ENCODE results near the gene BBOF1. TPM values are rescaled to one million over a fixed set of nuclear protein-coding genes. Genes with fewer than 3 reads are reported as not detected.
"Not testable (repeated sequence)": the region's sequence is repeated elsewhere in the genome, so short reads cannot be mapped to it uniquely, and the experiment has no call there.

Gene BBOF1
- total RNA-seq, 1 donor from 2014 or later = 5.7 TPM

DNA sequence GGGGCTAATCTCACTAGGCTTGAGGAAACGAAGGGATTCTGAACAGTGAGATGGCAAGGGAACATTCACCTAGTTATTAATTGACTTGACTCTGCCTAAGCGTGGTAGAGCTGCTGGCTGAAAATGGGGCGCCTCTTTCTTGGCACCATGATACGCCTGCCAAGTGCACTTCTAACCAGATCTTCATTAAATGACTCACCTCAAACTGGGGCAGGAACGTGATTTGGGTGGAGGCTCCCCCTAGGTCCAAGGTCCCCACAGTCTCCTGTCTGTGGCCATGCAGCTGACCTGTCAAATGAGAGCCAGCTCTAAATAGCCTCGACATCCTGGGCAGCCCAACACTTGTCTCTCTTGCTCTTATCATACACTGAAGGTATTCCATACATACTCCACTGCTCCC lies 43.0 kb upstream of the BBOF1 start:
- Histone ChIP-seq H3K79me2 (ENCODE audit: insufficient read depth, low read length) (no peaks in the 10 kb centered on the region), H3K4me1 (ENCODE audit: insufficient read depth, low read length) (peaks cover 3% of the 10 kb centered on the region), H3K4me2 (ENCODE audit: low read length) (no peak overlapping the region), H3K4me3 (ENCODE audit: insufficient read depth, low read depth, low read length) (no peak overlapping the region), H2AFZ (ENCODE audit: low read depth, low read length) (no peak overlapping the region), H3K27ac (ENCODE audit: low read depth, low read length) (no peak overlapping the region), H3K9me3 (ENCODE audit: insufficient read depth, low read depth, low read length) (no peaks in the 10 kb centered on the region), H4K20me1 (ENCODE audit: insufficient read depth, low read length) (no peaks in the 10 kb centered on the region), H3K27me3 (ENCODE audit: insufficient read depth, low read length) (no peaks in the 10 kb centered on the region), H3K36me3 (ENCODE audit: insufficient read depth, low read length) (peaks cover 3% of the 10 kb centered on the region), H3K9ac (ENCODE audit: low read length) (no peak overlapping the region)
- no peak for TF ChIP-seq EZH2 (IDR thresholded peaks at IDR 0.05; ENCODE audit: insufficient read depth, low read length)
- TF ChIP-seq, protein P1, sequence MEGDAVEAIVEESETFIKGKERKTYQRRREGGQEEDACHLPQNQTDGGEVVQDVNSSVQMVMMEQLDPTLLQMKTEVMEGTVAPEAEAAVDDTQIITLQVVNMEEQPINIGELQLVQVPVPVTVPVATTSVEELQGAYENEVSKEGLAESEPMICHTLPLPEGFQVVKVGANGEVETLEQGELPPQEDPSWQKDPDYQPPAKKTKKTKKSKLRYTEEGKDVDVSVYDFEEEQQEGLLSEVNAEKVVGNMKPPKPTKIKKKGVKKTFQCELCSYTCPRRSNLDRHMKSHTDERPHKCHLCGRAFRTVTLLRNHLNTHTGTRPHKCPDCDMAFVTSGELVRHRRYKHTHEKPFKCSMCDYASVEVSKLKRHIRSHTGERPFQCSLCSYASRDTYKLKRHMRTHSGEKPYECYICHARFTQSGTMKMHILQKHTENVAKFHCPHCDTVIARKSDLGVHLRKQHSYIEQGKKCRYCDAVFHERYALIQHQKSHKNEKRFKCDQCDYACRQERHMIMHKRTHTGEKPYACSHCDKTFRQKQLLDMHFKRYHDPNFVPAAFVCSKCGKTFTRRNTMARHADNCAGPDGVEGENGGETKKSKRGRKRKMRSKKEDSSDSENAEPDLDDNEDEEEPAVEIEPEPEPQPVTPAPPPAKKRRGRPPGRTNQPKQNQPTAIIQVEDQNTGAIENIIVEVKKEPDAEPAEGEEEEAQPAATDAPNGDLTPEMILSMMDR (IDR thresholded peaks at IDR 0.05; ENCODE audit: insufficient read depth, low read depth, low read length) = no peak
- Mint-ChIP-seq H3K4me1 (ENCODE audit: low read depth, unreplicated experiment) (peaks cover 2% of the 10 kb centered on the region), H3K27ac (ENCODE audit: unreplicated experiment) (no peak overlapping the region), H3K36me3 (ENCODE audit: low read depth, unreplicated experiment) (peaks cover 5% of the 10 kb centered on the region), H3K4me3 (ENCODE audit: unreplicated experiment) (no peak overlapping the region), H3K27me3 (ENCODE audit: low read depth, unreplicated experiment) (no peaks in the 10 kb centered on the region), H3K9me3 (ENCODE audit: unreplicated experiment) (peaks cover 2% of the 10 kb centered on the region)
- FAIRE-seq (no peak), DNase-seq (ENCODE audit: low read depth) (no peak)

DNA sequence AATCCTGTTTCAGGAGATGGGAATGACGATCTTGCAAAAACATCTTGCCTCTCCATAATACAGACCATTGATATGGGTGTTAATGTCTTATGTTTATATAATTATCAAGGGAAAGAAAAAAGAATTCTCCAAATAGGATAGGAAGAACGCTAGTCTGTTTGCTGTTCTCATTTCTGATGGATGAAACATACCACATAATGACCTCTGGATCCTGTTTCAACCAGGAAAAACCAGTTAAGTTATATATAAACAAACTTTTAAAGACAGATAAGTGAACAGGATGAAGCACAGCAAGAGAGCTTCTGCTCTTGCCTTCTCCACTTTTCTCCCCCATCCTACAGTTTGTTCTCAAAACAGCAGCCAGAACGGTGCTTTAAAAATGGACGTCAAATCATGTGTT lies 41.3 kb upstream of the BBOF1 start:
- Mint-ChIP-seq H3K4me1 (ENCODE audit: low read depth, unreplicated experiment) (peaks cover 2% of the 10 kb centered on the region), H3K27me3 (ENCODE audit: low read depth, unreplicated experiment) (no peaks in the 10 kb centered on the region), H3K36me3 (ENCODE audit: low read depth, unreplicated experiment) (peaks cover 5% of the 10 kb centered on the region), H3K4me3 (ENCODE audit: unreplicated experiment) (no peak overlapping the region), H3K27ac (ENCODE audit: unreplicated experiment) (no peak overlapping the region), H3K9me3 (ENCODE audit: unreplicated experiment) (peaks cover 2% of the 10 kb centered on the region)
- H3K27me3 ChIP-seq (ENCODE audit: insufficient read depth, low read length) = no peaks in the 10 kb centered on the region
- H3K9me3 ChIP-seq (ENCODE audit: insufficient read depth, low read depth, low read length) = no peaks in the 10 kb centered on the region
- peak overlapping the region; percentile 9 for H3K4me2 ChIP-seq (ENCODE audit: low read length)
- TF ChIP-seq, protein P1 (IDR thresholded peaks at IDR 0.05; ENCODE audit: insufficient read depth, low read depth, low read length) = no peak
- no peak for TF ChIP-seq EZH2 (IDR thresholded peaks at IDR 0.05; ENCODE audit: insufficient read depth, low read length)
- no peak overlapping the region for H3K9ac ChIP-seq (ENCODE audit: low read length)
- H3K79me2 ChIP-seq (ENCODE audit: insufficient read depth, low read length) = no peaks in the 10 kb centered on the region
- H4K20me1 ChIP-seq (ENCODE audit: insufficient read depth, low read length) = no peaks in the 10 kb centered on the region
- H3K27ac ChIP-seq (ENCODE audit: low read depth, low read length) = no peak overlapping the region
- H3K4me3 ChIP-seq (ENCODE audit: insufficient read depth, low read depth, low read length) = no peak overlapping the region
- peaks cover 3% of the 10 kb centered on the region for H3K4me1 ChIP-seq (ENCODE audit: insufficient read depth, low read length)
- DNase-seq (ENCODE audit: low read depth) (peak; percentile 38), FAIRE-seq (no peak)
- peaks cover 2% of the 10 kb centered on the region for H3K36me3 ChIP-seq (ENCODE audit: insufficient read depth, low read length)
- H2AFZ ChIP-seq (ENCODE audit: low read depth, low read length) = no peak overlapping the region

DNA sequence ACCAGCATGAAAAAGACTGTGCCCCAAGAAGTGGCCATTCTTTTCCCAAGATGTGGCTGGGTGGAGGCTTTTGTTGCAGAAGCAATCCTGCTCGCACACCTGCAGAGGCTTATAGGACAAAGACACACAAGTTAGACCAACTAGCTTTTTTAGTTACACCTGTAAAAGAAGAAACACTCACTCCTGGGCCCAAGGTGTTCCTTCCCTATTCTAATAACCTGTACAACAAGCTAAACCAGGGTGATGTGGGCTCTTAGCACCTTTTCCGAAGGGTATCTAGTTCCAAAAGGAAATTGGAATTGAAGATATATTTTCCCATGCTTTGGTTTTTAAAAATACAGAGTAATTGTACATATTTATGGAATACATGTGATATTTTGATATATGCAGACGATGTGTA lies 31.1 kb upstream of the BBOF1 start:
- Mint-ChIP-seq H3K27me3 (ENCODE audit: low read depth, unreplicated experiment) (no peaks in the 10 kb centered on the region), H3K4me1 (ENCODE audit: low read depth, unreplicated experiment) (no peaks in the 10 kb centered on the region), H3K9me3 (ENCODE audit: unreplicated experiment) (no peaks in the 10 kb centered on the region), H3K36me3 (ENCODE audit: low read depth, unreplicated experiment) (peaks cover 11% of the 10 kb centered on the region), H3K4me3 (ENCODE audit: unreplicated experiment) (no peak overlapping the region), H3K27ac (ENCODE audit: unreplicated experiment) (no peak overlapping the region)
- Histone ChIP-seq H3K27ac (ENCODE audit: low read depth, low read length) (no peak overlapping the region), H3K27me3 (ENCODE audit: insufficient read depth, low read length) (no peaks in the 10 kb centered on the region), H3K9ac (ENCODE audit: low read length) (no peak overlapping the region), H3K9me3 (ENCODE audit: insufficient read depth, low read depth, low read length) (no peaks in the 10 kb centered on the region), H3K4me3 (ENCODE audit: insufficient read depth, low read depth, low read length) (no peak overlapping the region), H3K4me1 (ENCODE audit: insufficient read depth, low read length) (no peaks in the 10 kb centered on the region), H2AFZ (ENCODE audit: low read depth, low read length) (no peak overlapping the region), H3K36me3 (ENCODE audit: insufficient read depth, low read length) (peaks cover 13% of the 10 kb centered on the region), H4K20me1 (ENCODE audit: insufficient read depth, low read length) (no peaks in the 10 kb centered on the region), H3K79me2 (ENCODE audit: insufficient read depth, low read length) (no peaks in the 10 kb centered on the region), H3K4me2 (ENCODE audit: low read length) (no peak overlapping the region)
- DNase-seq (ENCODE audit: low read depth) (no peak), FAIRE-seq (no peak)
- TF ChIP-seq, protein P1 (IDR thresholded peaks at IDR 0.05; ENCODE audit: insufficient read depth, low read depth, low read length) = no peak
- no peak for TF ChIP-seq EZH2 (IDR thresholded peaks at IDR 0.05; ENCODE audit: insufficient read depth, low read length)

DNA sequence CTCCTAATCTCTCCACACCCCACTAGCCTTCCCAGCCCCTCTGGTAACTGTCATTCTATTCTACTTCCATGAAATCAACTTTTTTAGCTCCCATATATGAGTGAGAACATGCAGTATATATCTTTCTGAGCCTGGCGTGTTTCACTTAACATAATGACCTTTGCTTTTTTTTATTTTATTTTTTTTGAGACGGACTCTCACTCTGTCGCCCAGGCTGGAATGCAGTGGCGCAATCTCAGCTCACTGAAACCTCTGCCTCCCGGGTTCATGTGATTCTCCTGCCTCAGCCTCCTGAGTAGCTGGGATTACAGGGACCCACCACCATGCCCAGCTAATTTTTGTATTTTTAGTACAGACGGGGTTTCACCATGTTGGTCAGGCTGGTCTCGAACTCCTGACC lies 30.5 kb upstream of the BBOF1 start:
- H3K4me3 Mint-ChIP-seq (ENCODE audit: unreplicated experiment); H2AFZ ChIP-seq (ENCODE audit: low read depth, low read length); FAIRE-seq; H3K4me1 Mint-ChIP-seq (ENCODE audit: low read depth, unreplicated experiment); H3K9ac ChIP-seq (ENCODE audit: low read length); H3K4me2 ChIP-seq (ENCODE audit: low read length); H3K27me3 Mint-ChIP-seq (ENCODE audit: low read depth, unreplicated experiment); H3K4me1 ChIP-seq (ENCODE audit: insufficient read depth, low read length); DNase-seq (ENCODE audit: low read depth); H3K9me3 Mint-ChIP-seq (ENCODE audit: unreplicated experiment); H4K20me1 ChIP-seq (ENCODE audit: insufficient read depth, low read length); H3K4me3 ChIP-seq (ENCODE audit: insufficient read depth, low read depth, low read length); H3K79me2 ChIP-seq (ENCODE audit: insufficient read depth, low read length); H3K9me3 ChIP-seq (ENCODE audit: insufficient read depth, low read depth, low read length); H3K27ac ChIP-seq (ENCODE audit: low read depth, low read length); H3K27me3 ChIP-seq (ENCODE audit: insufficient read depth, low read length); H3K27ac Mint-ChIP-seq (ENCODE audit: unreplicated experiment): not testable (repeated sequence)
- H3K36me3 Mint-ChIP-seq (ENCODE audit: low read depth, unreplicated experiment) = peaks cover 11% of the 10 kb centered on the region
- peaks cover 13% of the 10 kb centered on the region for H3K36me3 ChIP-seq (ENCODE audit: insufficient read depth, low read length)

All from astrocyte (in vitro differentiated cells and primary cell).